Activated CD4-positive, alpha-beta memory T cell treated with anti-CD3 and anti-CD28 coated beads, Interleukin-2, amount 10 ng/mL, durations not matched to agents 7 days and 5 days (primary cell): ENCODE measurements around the gene KDM4B. TPM values are rescaled to one million over a fixed set of nuclear protein-coding genes. Genes with fewer than 3 reads are reported as not detected.

Experiments
- CTCF ChIA-PET: fragments of 350-600 bp; sonication (Branson Sonifier 250); formaldehyde crosslinking; loops from one replicate; lab custom pipeline; 2021; ENCODE audit warnings: antibody characterized with exemption, inconsistent platforms; lab: Charles Lee
- POLR2A ChIA-PET: fragments of 350-600 bp; sonication (Branson Sonifier 250); formaldehyde crosslinking; loops from one replicate; lab custom pipeline; 2021; ENCODE audit warnings: antibody characterized with exemption; lab: Charles Lee
- DNase-seq: peaks from one replicate; pipeline ENCODE4 v3.0.0-alpha.2; 2020
- H3K27ac Mint-ChIP-seq: one replicate; pipeline ENCODE4 v1.8.0; 2021; ENCODE audit warnings: mild to moderate bottlenecking, mixed read lengths
- H3K27me3 Mint-ChIP-seq: one replicate; pipeline ENCODE4 v1.8.0; 2021; ENCODE audit warnings: mixed read lengths
- H3K36me3 Mint-ChIP-seq: one replicate; pipeline ENCODE4 v1.8.0; 2021; ENCODE audit warnings: low read depth, mixed read lengths
- H3K4me1 Mint-ChIP-seq: one replicate; pipeline ENCODE4 v1.8.0; 2021; ENCODE audit warnings: mixed read lengths
- H3K4me3 Mint-ChIP-seq: one replicate; pipeline ENCODE4 v1.8.0; 2021; ENCODE audit warnings: mild to moderate bottlenecking, mixed read lengths
- H3K9me3 Mint-ChIP-seq: one replicate; pipeline ENCODE4 v1.8.0; 2021; ENCODE audit warnings: mixed read lengths
- total RNA-seq, 2 experiments: library from RNA; stranded (reverse); gene quantifications; one replicate each; pipeline ENCODE4 v1.2.3, GENCODE V29; 2021

The KDM4B gene
- total RNA-seq, 2 experiments from 2014 or later = 46.3 to 50.9 TPM

DNA sequence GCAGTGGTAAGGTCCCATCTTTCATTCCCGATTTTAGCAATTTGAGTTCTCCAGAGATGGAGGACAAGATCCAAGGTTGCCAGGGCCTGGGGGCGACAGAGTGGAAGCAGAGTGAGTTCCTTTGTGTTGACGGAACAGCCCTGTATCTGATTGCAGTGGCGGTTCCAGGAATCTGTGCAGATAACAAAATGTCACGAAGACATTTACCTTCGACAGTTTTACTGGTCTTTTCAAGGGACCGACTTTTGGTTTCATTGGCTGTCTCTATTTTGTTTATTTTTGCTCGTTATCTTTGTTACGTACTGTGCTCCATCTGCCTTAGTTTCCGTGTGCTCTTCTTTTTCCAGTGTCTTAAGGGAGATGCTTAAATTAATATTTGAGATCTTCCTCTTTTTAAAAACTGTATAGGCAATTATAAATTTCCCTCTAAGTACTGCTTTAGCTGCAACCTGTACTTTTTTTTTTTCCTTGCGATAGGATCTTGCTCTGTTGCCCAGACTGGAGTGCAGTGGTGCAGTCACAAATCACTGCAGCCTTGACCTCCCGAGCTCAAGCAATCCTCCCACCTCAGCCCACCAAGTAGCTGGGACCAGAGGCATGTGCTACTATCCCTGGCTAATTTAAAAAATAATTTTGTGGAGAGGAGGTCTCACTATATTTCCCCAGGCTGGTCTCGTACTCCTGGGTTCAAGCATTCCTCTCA lies 23.2 kb downstream of the KDM4B start:
- Mint-ChIP-seq H3K27me3 (no peaks in the 10 kb centered on the region), H3K4me3 (no peak overlapping the region), H3K27ac (no peak overlapping the region), H3K36me3 (peaks cover 12% of the 10 kb centered on the region), H3K4me1 (no peaks in the 10 kb centered on the region), H3K9me3 (no peaks in the 10 kb centered on the region)
- POLR2A ChIA-PET = no interaction called here
- CTCF ChIA-PET = interaction anchor here (0.6 kb wide), 1 partner anchor 10 kb away, joined by 3 read pairs; no protein-coding TSS in a partner anchor
- DNase-seq = no peak

DNA sequence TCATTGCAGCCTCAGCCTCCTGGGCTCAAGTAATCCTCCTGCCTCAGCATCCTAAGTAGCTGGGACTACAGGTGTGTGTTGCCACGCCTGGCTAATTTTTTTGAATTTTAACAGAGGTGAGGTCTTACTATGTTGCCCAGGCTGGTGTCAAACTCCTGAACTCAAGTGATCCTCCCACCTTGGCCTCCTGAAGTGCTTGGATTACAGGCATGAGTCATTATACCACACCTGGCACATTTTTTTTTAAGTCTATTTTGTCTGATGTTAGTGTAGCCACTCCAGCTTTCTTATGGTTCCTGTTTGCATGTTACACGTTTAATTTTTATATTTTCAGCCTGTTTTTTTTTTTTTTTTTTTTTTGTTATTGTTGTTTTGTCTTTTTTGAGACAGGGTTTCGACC lies 24.8 kb downstream of the KDM4B start:
- ChIA-PET CTCF (interaction anchor here (0.7 kb wide), 1 partner anchor 358 kb away, joined by 4 read pairs; no protein-coding TSS in a partner anchor), POLR2A (no interaction called here)
- Mint-ChIP-seq H3K4me3 (no peak overlapping the region), H3K4me1 (no peaks in the 10 kb centered on the region), H3K36me3 (peaks cover 12% of the 10 kb centered on the region), H3K27me3 (no peaks in the 10 kb centered on the region), H3K27ac (no peak overlapping the region), H3K9me3 (no peaks in the 10 kb centered on the region)
- DNase-seq = no peak

DNA sequence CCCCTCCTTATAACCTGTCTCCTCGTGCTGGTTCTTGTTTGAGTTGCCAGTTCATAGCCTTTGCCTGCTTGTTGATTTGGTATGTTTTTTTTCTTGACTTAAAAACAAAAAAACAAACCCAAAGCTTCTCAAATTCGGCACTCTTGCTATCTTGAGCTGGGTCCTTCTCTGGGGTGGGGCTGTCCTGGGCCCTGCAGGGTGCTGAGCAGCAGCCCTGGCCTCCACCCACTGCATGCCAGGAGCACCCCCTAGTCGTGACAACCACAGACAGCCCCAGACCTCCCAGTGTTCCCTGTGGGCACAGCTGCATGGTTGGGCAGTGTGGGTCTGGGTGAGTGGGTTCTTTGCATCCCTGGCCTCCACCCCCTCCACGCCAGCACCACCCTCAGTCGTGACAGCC lies 27.8 kb downstream of the KDM4B start:
- CTCF ChIA-PET = interaction anchor here (0.6 to 1.3 kb wide), 2 partner anchors 187 to 494 kb away, joined by 3 read pairs; no protein-coding TSS in a partner anchor
- no peaks in the 10 kb centered on the region for H3K4me1 Mint-ChIP-seq
- no peak overlapping the region for H3K4me3 Mint-ChIP-seq
- H3K27me3 Mint-ChIP-seq = no peaks in the 10 kb centered on the region
- H3K27ac Mint-ChIP-seq = no peak overlapping the region
- no peak for DNase-seq
- POLR2A ChIA-PET = interaction anchor here (1.1 kb wide), 1 partner anchor 28 kb away, joined by 3 read pairs; the partner anchor contains the start of gene KDM4B
- H3K9me3 Mint-ChIP-seq = no peaks in the 10 kb centered on the region
- H3K36me3 Mint-ChIP-seq = peaks cover 11% of the 10 kb centered on the region

DNA sequence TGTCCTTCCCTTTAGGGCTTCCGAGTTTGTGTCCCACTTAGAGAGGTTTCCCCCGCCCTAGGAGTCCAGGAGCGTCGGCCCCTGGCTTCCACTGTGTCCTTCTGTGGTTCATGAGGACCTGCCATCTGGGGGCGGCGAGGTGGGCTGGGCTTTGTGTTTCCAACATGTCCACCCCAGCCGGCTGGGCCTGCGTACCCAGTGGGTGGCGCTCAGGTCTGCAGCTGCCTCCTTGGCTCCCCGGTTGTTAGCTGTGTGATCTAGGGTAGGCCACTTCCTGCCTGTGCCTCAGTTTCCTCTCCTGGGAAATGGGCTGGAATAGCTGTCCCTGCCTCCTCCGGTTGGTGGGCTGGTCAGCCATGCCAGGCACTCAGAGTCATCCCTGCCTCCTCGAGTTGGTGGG lies 28.4 kb downstream of the KDM4B start:
- H3K4me3 Mint-ChIP-seq = no peak overlapping the region
- peaks cover 7% of the 10 kb centered on the region for H3K36me3 Mint-ChIP-seq
- DNase-seq = no peak
- no peaks in the 10 kb centered on the region for H3K27me3 Mint-ChIP-seq
- H3K27ac Mint-ChIP-seq = no peak overlapping the region
- ChIA-PET POLR2A (interaction anchor here (1.1 kb wide), 1 partner anchor 29 kb away, joined by 3 read pairs; the partner anchor contains the start of gene KDM4B), CTCF (interaction anchor here (1.3 kb wide), 1 partner anchor 187 kb away, joined by 3 read pairs; no protein-coding TSS in a partner anchor)
- H3K9me3 Mint-ChIP-seq = no peaks in the 10 kb centered on the region
- H3K4me1 Mint-ChIP-seq = no peaks in the 10 kb centered on the region

DNA sequence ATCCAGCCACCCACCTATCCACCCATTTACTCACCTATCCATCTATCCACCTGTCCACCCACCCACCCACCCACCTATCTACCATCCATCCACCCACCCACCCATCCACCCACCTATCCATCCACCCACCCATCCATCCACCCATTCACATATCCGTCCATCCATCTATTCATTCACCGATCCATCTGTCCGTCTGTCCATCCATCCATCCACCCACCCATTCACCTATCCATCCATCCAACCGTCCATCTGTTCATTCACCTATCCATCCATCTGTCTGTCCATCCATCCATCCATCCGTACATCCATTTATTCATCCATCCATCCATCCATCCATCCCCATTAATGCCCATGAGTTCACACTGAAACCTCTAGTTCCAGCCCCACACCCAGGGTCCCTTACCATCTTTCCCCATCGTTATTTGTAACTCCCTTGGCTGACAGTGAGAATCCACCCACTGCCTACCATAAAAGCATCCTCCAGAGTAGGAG lies 31.3 kb downstream of the KDM4B start:
- Mint-ChIP-seq H3K36me3 (peaks cover 3% of the 10 kb centered on the region), H3K27ac (no peak overlapping the region), H3K4me3 (no peak overlapping the region), H3K27me3 (no peaks in the 10 kb centered on the region), H3K9me3 (no peaks in the 10 kb centered on the region), H3K4me1 (no peaks in the 10 kb centered on the region)
- DNase-seq = no peak
- ChIA-PET POLR2A (no interaction called here), CTCF (interaction anchor here (1.5 kb wide), 1 partner anchor 33 kb away, joined by 9 read pairs; no protein-coding TSS in a partner anchor)

DNA sequence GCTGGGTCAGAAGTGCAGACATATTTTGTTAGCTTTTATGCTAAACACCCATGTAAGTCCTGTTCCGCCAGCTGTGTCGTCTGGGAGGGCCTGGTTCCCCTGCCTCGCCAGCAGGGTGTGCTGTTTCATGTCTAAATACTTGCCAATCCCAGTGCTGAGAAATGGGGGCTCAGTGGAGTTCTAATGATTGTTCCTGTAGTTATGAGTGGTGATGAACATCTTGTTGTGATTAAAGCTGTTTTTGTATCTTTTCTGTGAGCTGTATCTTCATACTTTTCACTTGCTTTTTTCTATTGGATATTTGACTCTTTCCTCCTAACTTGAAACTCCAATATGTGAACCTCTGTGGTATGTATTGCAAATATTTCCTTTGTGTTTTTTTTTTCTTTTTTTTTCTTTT lies 32.7 kb downstream of the KDM4B start:
- Mint-ChIP-seq H3K27ac (no peak overlapping the region), H3K9me3 (no peaks in the 10 kb centered on the region), H3K36me3 (peaks cover 3% of the 10 kb centered on the region), H3K27me3 (no peaks in the 10 kb centered on the region), H3K4me3 (no peak overlapping the region), H3K4me1 (no peaks in the 10 kb centered on the region)
- ChIA-PET POLR2A (interaction anchor here (1.4 kb wide), 1 partner anchor 29 kb away, joined by 4 read pairs; no protein-coding TSS in a partner anchor), CTCF (interaction anchor here (0.8 to 3.4 kb wide), 9 partner anchors 9 to 211 kb away, joined by 3 to 22 read pairs (median 3); partner anchors contain the start of gene KDM4B)
- DNase-seq = peak; percentile 35

DNA sequence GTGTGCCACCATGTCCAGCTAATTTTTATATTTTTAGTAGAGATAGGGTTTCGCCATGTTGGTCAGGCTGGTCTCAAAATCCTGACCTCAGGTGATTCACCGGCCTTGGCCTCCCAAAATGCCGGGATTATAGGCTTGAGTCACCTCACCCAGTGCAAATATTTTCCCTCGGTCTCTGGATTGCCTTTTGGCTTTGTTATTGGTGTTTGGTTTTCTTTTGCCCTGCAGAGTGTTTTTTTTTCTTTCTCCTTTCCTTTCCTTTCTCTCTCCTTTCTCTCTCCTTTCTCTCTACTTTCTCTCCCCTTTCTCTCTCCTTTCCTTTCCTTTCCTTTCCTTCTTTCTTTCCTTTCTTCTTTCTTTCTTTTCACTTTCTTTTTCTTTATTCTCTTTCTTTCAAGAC lies 33.2 kb downstream of the KDM4B start:
- Mint-ChIP-seq H3K4me3 (no peak overlapping the region), H3K9me3 (no peaks in the 10 kb centered on the region), H3K27ac (no peak overlapping the region), H3K4me1 (no peaks in the 10 kb centered on the region), H3K36me3 (peaks cover 3% of the 10 kb centered on the region), H3K27me3 (no peaks in the 10 kb centered on the region)
- CTCF ChIA-PET = interaction anchor here (0.8 to 3.4 kb wide), 7 partner anchors 10 to 211 kb away, joined by 3 to 22 read pairs (median 3); partner anchors contain the start of gene KDM4B
- DNase-seq = no peak
- POLR2A ChIA-PET = interaction anchor here (1.4 kb wide), 1 partner anchor 29 kb away, joined by 4 read pairs; no protein-coding TSS in a partner anchor

DNA sequence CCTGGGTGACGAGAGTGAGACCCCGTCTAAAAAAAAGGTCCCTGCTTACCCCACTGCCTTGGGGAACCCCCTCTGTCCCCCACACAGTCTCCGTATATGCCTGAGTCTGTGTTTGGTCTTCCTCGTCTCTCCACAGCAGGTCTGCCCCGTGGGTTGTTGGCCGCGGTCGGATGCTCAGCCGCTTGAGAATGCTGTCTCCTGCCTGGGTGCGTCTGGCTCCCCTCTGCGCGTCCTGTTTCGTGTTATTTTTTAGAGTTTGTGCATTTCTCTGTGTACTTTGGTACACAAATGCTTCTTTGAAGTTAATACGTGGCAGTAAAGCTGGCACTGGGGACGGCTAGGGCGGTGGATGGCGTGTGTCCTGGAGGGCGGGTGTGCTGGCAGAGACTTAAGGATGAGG lies 34.9 kb downstream of the KDM4B start:
- no peaks in the 10 kb centered on the region for H3K4me1 Mint-ChIP-seq
- H3K27ac Mint-ChIP-seq = no peak overlapping the region
- H3K27me3 Mint-ChIP-seq = no peaks in the 10 kb centered on the region
- no peak overlapping the region for H3K4me3 Mint-ChIP-seq
- no peak for DNase-seq
- CTCF ChIA-PET = interaction anchor here (3.4 kb wide), 1 partner anchor 27 kb away, joined by 22 read pairs; no protein-coding TSS in a partner anchor
- peaks cover 3% of the 10 kb centered on the region for H3K9me3 Mint-ChIP-seq
- H3K36me3 Mint-ChIP-seq = peaks cover 9% of the 10 kb centered on the region
- POLR2A ChIA-PET = no interaction called here

DNA sequence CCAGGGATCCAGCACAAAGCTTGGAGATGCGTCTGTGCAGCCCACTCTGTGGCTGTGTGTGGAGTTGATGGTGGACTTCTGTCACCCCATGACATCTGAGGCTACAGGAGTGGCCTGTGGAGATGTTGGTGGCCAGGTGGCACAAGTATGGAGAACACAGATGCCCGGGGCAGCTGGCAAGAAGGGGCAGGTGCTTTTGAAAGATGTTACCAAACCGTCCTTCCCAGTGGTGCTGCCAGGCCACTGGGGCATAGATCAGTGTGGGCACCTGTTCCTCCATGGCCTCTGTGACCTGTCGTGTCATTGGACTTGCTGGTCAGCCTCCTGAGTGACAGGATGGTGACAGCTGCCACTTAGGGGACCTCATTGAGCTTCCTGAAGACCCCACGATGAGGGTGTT lies 36.2 kb downstream of the KDM4B start:
- no peak for DNase-seq
- Mint-ChIP-seq H3K4me3 (no peak overlapping the region), H3K36me3 (peaks cover 9% of the 10 kb centered on the region), H3K27ac (no peak overlapping the region), H3K9me3 (peaks cover 3% of the 10 kb centered on the region), H3K4me1 (no peaks in the 10 kb centered on the region), H3K27me3 (no peaks in the 10 kb centered on the region)
- POLR2A ChIA-PET = no interaction called here
- CTCF ChIA-PET = no interaction called here

DNA sequence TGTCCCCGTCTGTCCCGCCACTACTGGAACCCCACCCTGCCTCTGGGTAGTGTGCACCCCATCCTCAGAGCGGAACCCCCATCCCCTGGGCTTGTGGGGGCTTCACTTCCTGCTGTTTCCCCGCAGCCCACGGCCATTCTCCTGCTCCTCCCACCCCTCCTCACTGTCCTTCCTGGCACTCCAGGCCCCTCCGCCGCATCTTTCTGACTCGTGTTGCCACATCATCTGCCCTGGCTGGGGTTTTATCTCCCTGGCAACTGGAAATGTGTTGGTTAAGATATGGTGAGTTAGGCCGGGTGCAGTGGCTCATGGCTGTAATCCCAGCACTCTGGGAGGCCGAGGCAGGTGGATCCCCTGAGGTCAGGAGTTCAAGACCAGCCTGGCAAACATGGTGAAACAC lies 37.3 kb downstream of the KDM4B start:
- H3K27ac Mint-ChIP-seq = no peak overlapping the region
- no peaks in the 10 kb centered on the region for H3K4me1 Mint-ChIP-seq
- ChIA-PET CTCF (no interaction called here), POLR2A (no interaction called here)
- H3K27me3 Mint-ChIP-seq = no peaks in the 10 kb centered on the region
- no peak for DNase-seq
- peaks cover 9% of the 10 kb centered on the region for H3K36me3 Mint-ChIP-seq
- peaks cover 3% of the 10 kb centered on the region for H3K9me3 Mint-ChIP-seq
- H3K4me3 Mint-ChIP-seq = no peak overlapping the region

DNA sequence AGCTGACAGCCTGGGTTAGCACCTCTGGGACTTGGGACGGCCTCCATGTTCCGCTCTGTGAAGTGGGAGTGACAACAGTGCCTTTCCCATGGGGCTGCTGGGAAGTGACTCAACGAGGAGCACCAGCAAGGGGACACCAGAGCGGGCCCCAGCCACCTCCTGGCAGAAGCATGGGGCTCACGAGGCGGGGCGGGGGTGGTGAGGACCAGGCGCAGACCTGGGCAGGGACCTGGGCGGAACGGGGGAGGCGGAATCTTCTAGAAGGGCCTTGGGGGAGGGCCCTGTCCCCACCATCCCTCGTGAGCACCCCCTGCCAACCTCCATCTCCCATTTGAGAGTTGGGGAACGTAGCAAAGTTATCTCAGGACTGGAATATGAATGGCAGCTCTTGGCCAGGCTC lies 37.9 kb downstream of the KDM4B start:
- H3K4me3 Mint-ChIP-seq = no peak overlapping the region
- no peak for DNase-seq
- H3K36me3 Mint-ChIP-seq = peaks cover 6% of the 10 kb centered on the region
- peaks cover 3% of the 10 kb centered on the region for H3K9me3 Mint-ChIP-seq
- no peaks in the 10 kb centered on the region for H3K4me1 Mint-ChIP-seq
- H3K27me3 Mint-ChIP-seq = no peaks in the 10 kb centered on the region
- ChIA-PET POLR2A (no interaction called here), CTCF (no interaction called here)
- no peak overlapping the region for H3K27ac Mint-ChIP-seq

DNA sequence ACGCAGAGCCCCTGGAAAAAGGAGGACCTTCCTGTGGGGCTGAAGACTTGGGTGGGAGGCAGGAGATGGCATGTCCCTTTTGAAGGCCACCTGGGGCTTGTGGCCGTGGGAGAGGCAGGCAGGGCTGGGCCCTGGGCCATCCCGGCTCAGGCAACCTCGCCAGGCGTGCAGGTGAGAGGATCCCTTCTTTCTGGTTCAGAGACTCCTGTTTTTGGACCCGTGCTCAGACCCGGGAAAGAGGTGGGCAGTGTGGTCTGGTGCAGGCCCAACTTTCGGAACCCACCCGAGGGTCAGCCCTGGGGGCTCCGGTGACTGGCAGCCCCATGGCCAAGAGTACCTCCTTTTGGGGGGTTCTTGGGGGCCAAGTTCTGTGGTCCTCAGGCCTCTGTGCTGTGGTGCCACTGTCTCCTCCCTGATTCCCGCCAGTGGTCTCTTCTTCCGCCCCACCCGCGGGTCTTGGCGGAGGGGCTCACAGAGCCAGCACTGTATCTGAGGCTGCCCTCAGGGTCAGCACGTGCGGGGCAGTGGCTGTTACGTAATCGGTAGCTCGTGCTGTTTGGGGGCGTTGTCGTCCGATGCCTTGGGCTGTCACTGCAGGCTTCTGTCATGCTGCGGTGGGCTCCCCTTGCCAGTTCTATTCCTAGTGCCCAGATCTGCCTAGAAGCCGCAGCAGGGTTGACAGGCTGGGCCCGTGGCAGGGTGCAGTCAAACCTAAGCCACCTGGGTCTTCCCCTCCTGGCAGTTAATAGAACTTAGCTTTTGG lies 42.7 kb downstream of the KDM4B start:
- no peaks in the 10 kb centered on the region for H3K4me1 Mint-ChIP-seq
- H3K27ac Mint-ChIP-seq = no peak overlapping the region
- H3K27me3 Mint-ChIP-seq = no peaks in the 10 kb centered on the region
- POLR2A ChIA-PET = no interaction called here
- H3K4me3 Mint-ChIP-seq = no peak overlapping the region
- peaks cover 3% of the 10 kb centered on the region for H3K9me3 Mint-ChIP-seq
- no peak for DNase-seq
- peaks cover 8% of the 10 kb centered on the region for H3K36me3 Mint-ChIP-seq
- CTCF ChIA-PET = no interaction called here
